WTC11 (cell line): ENCODE data around the gene TGFBRAP1. TPM values are rescaled to one million over a fixed set of nuclear protein-coding genes. Genes with fewer than 3 reads are reported as not detected.

ENCODE experiments used
- ATAC-seq: fragments of 200-7000 bp; cut with Tn5 transposase; 2 replicates; pipeline ENCODE4 v1.10.0; 2021; ENCODE audit warnings: mild to moderate bottlenecking, moderate library complexity
- CTCF ChIA-PET: fragments of 300-600 bp; sonication (Branson Sonifier 250); formaldehyde crosslinking; loops from one replicate; lab custom pipeline; 2021; ENCODE audit warnings: antibody characterized with exemption; lab: Charles Lee
- POLR2A ChIA-PET: fragments of 350-600 bp; sonication (Branson Sonifier 250); formaldehyde crosslinking; loops from one replicate; lab custom pipeline; 2021; ENCODE audit warnings: antibody characterized with exemption; lab: Charles Lee
- DNase-seq: peaks from one replicate; pipeline ENCODE4 v3.0.0; 2021; ENCODE audit warnings: low spot score
- H3K27ac Mint-ChIP-seq: 2 replicates; pipeline ENCODE4 v1.8.0; 2021; ENCODE audit warnings: mixed read lengths
- H3K27me3 Mint-ChIP-seq: 2 replicates; pipeline ENCODE4 v1.8.0; 2021; ENCODE audit warnings: low read depth, mild to moderate bottlenecking, moderate library complexity, mixed read lengths
- H3K36me3 Mint-ChIP-seq: 2 replicates; pipeline ENCODE4 v1.8.0; 2021; ENCODE audit warnings: mixed read lengths
- H3K4me1 Mint-ChIP-seq: 2 replicates; pipeline ENCODE4 v1.8.0; 2022; ENCODE audit warnings: mixed read lengths
- H3K4me3 Mint-ChIP-seq: 2 replicates; pipeline ENCODE4 v1.8.0; 2021; ENCODE audit warnings: mild to moderate bottlenecking, moderate library complexity, mixed read lengths
- H3K9me3 Mint-ChIP-seq: 2 replicates; pipeline ENCODE4 v1.8.0; 2021; ENCODE audit warnings: mixed read lengths
- CREB1 ChIP-seq: sonication (generic); formaldehyde crosslinking; IDR thresholded peaks from 2 replicates; pipeline ENCODE4 v1.8.0; 2023; ENCODE audit warnings: mild to moderate bottlenecking, missing genetic modification reagents
- FOXK1 ChIP-seq: sonication (generic); formaldehyde crosslinking; IDR thresholded peaks from 2 replicates; pipeline ENCODE4 v1.8.0; 2022; ENCODE audit warnings: mild to moderate bottlenecking, moderate library complexity, missing genetic modification reagents
- GABPB1 ChIP-seq: sonication (generic); formaldehyde crosslinking; IDR thresholded peaks from 2 replicates; pipeline ENCODE4 v1.8.1; 2023; ENCODE audit warnings: mild to moderate bottlenecking, missing genetic modification reagents
- GRHL2 ChIP-seq: fragments of 250-450 bp; sonication (Bioruptor Pico); IDR thresholded peaks from 2 replicates; pipeline ENCODE4 v1.8.0; 2022; ENCODE audit warnings: mild to moderate bottlenecking, moderate library complexity; ENCODE audit not compliant: insufficient replicate concordance, severe bottlenecking
- HMGA2 ChIP-seq: fragments of 250-450 bp; sonication (Bioruptor Pico); IDR thresholded peaks from 2 replicates; pipeline ENCODE4 v1.4.0; 2021; ENCODE audit warnings: mild to moderate bottlenecking, moderate library complexity
- JUN ChIP-seq: sonication (generic); formaldehyde crosslinking; IDR thresholded peaks from 2 replicates; pipeline ENCODE4 v1.8.0; 2023; ENCODE audit warnings: mild to moderate bottlenecking, missing genetic modification reagents
- KAT7 ChIP-seq: sonication (generic); formaldehyde crosslinking; IDR thresholded peaks from 2 replicates; pipeline ENCODE4 v1.8.1; 2023; ENCODE audit warnings: missing genetic modification reagents, mild to moderate bottlenecking, borderline replicate concordance
- NFE2L1 ChIP-seq: sonication (generic); formaldehyde crosslinking; IDR thresholded peaks from 2 replicates; pipeline ENCODE4 v1.8.1; 2023; ENCODE audit warnings: missing genetic modification reagents
- NR3C1 ChIP-seq: sonication (generic); formaldehyde crosslinking; conservative IDR thresholded peaks from 2 replicates; pipeline ENCODE4 v1.8.1; 2023; ENCODE audit warnings: low read depth, mild to moderate bottlenecking, missing genetic modification reagents
- PRRX2 ChIP-seq: fragments of 250-450 bp; sonication (Bioruptor Pico); IDR thresholded peaks from 2 replicates; pipeline ENCODE4 v1.8.0; 2021; ENCODE audit warnings: mild to moderate bottlenecking
- SMAD4 ChIP-seq: sonication (generic); formaldehyde crosslinking; IDR thresholded peaks from 2 replicates; pipeline ENCODE4 v1.8.0; 2022; ENCODE audit warnings: mild to moderate bottlenecking, missing genetic modification reagents
- TCF7 ChIP-seq: sonication (generic); formaldehyde crosslinking; IDR thresholded peaks from 2 replicates; pipeline ENCODE4 v1.8.0; 2022; ENCODE audit warnings: mild to moderate bottlenecking, low read depth, missing genetic modification reagents, moderate library complexity
- ZNF121 ChIP-seq: sonication (generic); formaldehyde crosslinking; IDR thresholded peaks from 2 replicates; pipeline ENCODE4 v1.8.0; 2023; ENCODE audit warnings: missing genetic modification reagents
- ZNF138 ChIP-seq: sonication (generic); formaldehyde crosslinking; conservative IDR thresholded peaks from 2 replicates; pipeline ENCODE4 v1.8.1; 2022; ENCODE audit warnings: mild to moderate bottlenecking, moderate library complexity, missing genetic modification reagents
- ZNF317 ChIP-seq: sonication (generic); formaldehyde crosslinking; IDR thresholded peaks from 2 replicates; pipeline ENCODE4 v1.8.1; 2023; ENCODE audit warnings: low read depth, mild to moderate bottlenecking, moderate library complexity, missing genetic modification reagents, borderline replicate concordance
- ZNF416 ChIP-seq: fragments of 250-450 bp; sonication (Bioruptor Pico); IDR thresholded peaks from 2 replicates; pipeline ENCODE4 v1.9.0; 2021; ENCODE audit warnings: mild to moderate bottlenecking, inconsistent platforms
- ZNF671 ChIP-seq: fragments of 250-450 bp; sonication (Bioruptor Pico); IDR thresholded peaks from 2 replicates; pipeline ENCODE4 v1.8.0; 2021; ENCODE audit warnings: mild to moderate bottlenecking
- total RNA-seq: library from RNA; stranded (reverse); gene quantifications from 3 replicates; pipeline ENCODE4 v1.2.3, GENCODE V29; 2021
- TF ChIP-seq, protein P1 (sequence below): sonication (generic); formaldehyde crosslinking; IDR thresholded peaks from 2 replicates; pipeline ENCODE4 v1.8.0; 2023; ENCODE audit warnings: missing genetic modification reagents
- TF ChIP-seq, protein P2 (sequence below): fragments of 250-450 bp; sonication (Bioruptor Pico); IDR thresholded peaks from 2 replicates; pipeline ENCODE4 v1.9.0; 2021; ENCODE audit warnings: moderate library complexity, mild to moderate bottlenecking, inconsistent platforms, borderline replicate concordance
- TF ChIP-seq, protein P3 (sequence below): sonication (generic); formaldehyde crosslinking; IDR thresholded peaks from 2 replicates; pipeline ENCODE4 v1.8.1; 2023; ENCODE audit warnings: mild to moderate bottlenecking, missing genetic modification reagents, moderate library complexity
- TF ChIP-seq, protein P4 (sequence below): sonication (generic); formaldehyde crosslinking; IDR thresholded peaks from 2 replicates; pipeline ENCODE4 v1.8.0; 2023; ENCODE audit warnings: missing genetic modification reagents, mild to moderate bottlenecking, borderline replicate concordance
- TF ChIP-seq, protein P5 (sequence below): sonication (generic); formaldehyde crosslinking; IDR thresholded peaks from 2 replicates; pipeline ENCODE4 v1.8.1; 2022; ENCODE audit warnings: low read depth, missing genetic modification reagents, borderline replicate concordance

The TGFBRAP1 gene
- total RNA-seq, 1 experiment from 2014 or later: 16.3 TPM

DNA sequence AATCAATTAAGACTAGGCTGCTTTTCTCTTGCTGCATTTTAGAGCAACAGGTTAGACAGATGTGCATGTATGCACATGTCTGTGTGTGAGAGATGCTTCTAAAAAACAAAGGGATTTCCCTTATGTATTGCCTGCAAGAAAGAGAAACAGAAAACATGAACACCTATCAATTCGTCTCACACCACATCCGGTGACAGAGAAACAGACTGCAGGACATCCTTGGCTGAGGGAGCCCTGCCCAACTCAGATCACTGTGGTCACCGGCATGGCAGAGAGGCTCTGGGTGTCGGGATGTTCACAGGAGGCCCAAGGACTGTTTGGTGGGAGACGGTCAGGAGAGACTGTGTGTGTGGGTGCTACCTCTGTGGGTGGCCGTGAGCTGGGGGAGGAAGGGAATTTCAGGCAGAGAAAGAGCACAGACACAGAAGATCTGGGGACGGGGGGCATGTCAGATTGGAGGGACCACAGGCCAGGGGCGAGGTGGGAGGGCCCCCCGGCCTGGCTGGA is 44.4 kb upstream of the TGFBRAP1 start:
- H3K4me3 Mint-ChIP-seq: no peak overlapping the region
- CTCF ChIA-PET: no interaction called here
- POLR2A ChIA-PET: no interaction called here
- DNase-seq (no peak), ATAC-seq (no peak)
- H3K4me1 Mint-ChIP-seq: peaks cover 2% of the 10 kb centered on the region; the same call in 1 of the 2 replicates
- H3K36me3 Mint-ChIP-seq: peaks cover 10% of the 10 kb centered on the region
- H3K9me3 Mint-ChIP-seq: no peaks in the 10 kb centered on the region
- TF ChIP-seq, protein P1, sequence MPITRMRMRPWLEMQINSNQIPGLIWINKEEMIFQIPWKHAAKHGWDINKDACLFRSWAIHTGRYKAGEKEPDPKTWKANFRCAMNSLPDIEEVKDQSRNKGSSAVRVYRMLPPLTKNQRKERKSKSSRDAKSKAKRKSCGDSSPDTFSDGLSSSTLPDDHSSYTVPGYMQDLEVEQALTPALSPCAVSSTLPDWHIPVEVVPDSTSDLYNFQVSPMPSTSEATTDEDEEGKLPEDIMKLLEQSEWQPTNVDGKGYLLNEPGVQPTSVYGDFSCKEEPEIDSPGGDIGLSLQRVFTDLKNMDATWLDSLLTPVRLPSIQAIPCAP (CRISPR knock-in tag): no peak
- TF ChIP-seq, protein P2, sequence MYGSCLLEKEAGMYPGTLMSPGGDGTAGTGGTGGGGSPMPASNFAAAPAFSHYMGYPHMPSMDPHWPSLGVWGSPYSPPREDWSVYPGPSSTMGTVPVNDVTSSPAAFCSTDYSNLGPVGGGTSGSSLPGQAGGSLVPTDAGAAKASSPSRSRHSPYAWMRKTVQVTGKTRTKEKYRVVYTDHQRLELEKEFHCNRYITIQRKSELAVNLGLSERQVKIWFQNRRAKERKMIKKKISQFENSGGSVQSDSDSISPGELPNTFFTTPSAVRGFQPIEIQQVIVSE (CRISPR knock-in tag): no peak
- TF ChIP-seq GABPB1 (CRISPR knock-in tag): no peak
- no peak for TF ChIP-seq CREB1 (CRISPR knock-in tag)
- TF ChIP-seq, protein P3, sequence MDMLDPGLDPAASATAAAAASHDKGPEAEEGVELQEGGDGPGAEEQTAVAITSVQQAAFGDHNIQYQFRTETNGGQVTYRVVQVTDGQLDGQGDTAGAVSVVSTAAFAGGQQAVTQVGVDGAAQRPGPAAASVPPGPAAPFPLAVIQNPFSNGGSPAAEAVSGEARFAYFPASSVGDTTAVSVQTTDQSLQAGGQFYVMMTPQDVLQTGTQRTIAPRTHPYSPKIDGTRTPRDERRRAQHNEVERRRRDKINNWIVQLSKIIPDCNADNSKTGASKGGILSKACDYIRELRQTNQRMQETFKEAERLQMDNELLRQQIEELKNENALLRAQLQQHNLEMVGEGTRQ (CRISPR knock-in tag): no peak
- TF ChIP-seq, protein P4, sequence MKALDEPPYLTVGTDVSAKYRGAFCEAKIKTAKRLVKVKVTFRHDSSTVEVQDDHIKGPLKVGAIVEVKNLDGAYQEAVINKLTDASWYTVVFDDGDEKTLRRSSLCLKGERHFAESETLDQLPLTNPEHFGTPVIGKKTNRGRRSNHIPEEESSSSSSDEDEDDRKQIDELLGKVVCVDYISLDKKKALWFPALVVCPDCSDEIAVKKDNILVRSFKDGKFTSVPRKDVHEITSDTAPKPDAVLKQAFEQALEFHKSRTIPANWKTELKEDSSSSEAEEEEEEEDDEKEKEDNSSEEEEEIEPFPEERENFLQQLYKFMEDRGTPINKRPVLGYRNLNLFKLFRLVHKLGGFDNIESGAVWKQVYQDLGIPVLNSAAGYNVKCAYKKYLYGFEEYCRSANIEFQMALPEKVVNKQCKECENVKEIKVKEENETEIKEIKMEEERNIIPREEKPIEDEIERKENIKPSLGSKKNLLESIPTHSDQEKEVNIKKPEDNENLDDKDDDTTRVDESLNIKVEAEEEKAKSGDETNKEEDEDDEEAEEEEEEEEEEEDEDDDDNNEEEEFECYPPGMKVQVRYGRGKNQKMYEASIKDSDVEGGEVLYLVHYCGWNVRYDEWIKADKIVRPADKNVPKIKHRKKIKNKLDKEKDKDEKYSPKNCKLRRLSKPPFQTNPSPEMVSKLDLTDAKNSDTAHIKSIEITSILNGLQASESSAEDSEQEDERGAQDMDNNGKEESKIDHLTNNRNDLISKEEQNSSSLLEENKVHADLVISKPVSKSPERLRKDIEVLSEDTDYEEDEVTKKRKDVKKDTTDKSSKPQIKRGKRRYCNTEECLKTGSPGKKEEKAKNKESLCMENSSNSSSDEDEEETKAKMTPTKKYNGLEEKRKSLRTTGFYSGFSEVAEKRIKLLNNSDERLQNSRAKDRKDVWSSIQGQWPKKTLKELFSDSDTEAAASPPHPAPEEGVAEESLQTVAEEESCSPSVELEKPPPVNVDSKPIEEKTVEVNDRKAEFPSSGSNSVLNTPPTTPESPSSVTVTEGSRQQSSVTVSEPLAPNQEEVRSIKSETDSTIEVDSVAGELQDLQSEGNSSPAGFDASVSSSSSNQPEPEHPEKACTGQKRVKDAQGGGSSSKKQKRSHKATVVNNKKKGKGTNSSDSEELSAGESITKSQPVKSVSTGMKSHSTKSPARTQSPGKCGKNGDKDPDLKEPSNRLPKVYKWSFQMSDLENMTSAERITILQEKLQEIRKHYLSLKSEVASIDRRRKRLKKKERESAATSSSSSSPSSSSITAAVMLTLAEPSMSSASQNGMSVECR (CRISPR knock-in tag): no peak
- TF ChIP-seq NFE2L1 (CRISPR knock-in tag): no peak
- no peak for TF ChIP-seq ZNF416 (CRISPR knock-in tag)
- TF ChIP-seq ZNF121 (CRISPR knock-in tag): no peak
- no peak overlapping the region for H3K27ac Mint-ChIP-seq
- no peaks in the 10 kb centered on the region for H3K27me3 Mint-ChIP-seq

DNA sequence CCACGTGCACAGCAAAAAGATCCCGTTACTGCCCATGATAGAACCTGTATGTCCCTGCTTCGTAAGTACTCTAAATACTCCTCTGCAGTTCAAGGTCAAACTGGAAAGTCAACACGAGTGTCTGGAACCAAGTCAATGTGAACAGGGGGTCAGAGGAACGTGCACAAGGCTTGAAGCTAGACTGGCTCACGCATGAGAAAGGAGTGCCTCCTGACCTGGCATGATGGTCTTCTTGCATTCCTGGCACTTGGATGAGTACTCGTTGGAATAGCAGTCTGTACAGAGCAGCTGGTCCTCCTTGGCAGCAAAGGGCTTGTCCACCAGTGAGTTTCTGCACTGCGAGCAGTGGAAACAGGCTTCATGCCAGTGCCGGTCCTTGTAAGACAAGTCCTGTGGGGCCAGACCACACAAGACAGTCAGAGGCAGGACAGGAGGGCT is 43.8 kb upstream of the TGFBRAP1 start:
- TF ChIP-seq FOXK1 (CRISPR knock-in tag) (no peak), HMGA2 (CRISPR knock-in tag) (no peak), ZNF138 (CRISPR knock-in tag) (no peak), TCF7 (CRISPR knock-in tag) (no peak), ZNF671 (CRISPR knock-in tag) (no peak), KAT7 (CRISPR knock-in tag) (no peak), JUN (CRISPR knock-in tag) (no peak), PRRX2 (CRISPR knock-in tag) (no peak), ZNF317 (CRISPR knock-in tag) (no peak), NR3C1 (CRISPR knock-in tag) (no peak), SMAD4 (CRISPR knock-in tag) (no peak), GRHL2 (CRISPR knock-in tag) (no peak)
- TF ChIP-seq, protein P5, sequence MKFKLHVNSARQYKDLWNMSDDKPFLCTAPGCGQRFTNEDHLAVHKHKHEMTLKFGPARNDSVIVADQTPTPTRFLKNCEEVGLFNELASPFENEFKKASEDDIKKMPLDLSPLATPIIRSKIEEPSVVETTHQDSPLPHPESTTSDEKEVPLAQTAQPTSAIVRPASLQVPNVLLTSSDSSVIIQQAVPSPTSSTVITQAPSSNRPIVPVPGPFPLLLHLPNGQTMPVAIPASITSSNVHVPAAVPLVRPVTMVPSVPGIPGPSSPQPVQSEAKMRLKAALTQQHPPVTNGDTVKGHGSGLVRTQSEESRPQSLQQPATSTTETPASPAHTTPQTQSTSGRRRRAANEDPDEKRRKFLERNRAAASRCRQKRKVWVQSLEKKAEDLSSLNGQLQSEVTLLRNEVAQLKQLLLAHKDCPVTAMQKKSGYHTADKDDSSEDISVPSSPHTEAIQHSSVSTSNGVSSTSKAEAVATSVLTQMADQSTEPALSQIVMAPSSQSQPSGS: no peak
- TF ChIP-seq, all 79 proteins: peak for 0
- H3K27me3 Mint-ChIP-seq: no peaks in the 10 kb centered on the region
- no peak overlapping the region for H3K4me3 Mint-ChIP-seq
- DNase-seq: no peak
- H3K4me1 Mint-ChIP-seq: peaks cover 2% of the 10 kb centered on the region; the same call in 1 of the 2 replicates
- ChIA-PET POLR2A (no interaction called here), CTCF (no interaction called here)
- no peaks in the 10 kb centered on the region for H3K9me3 Mint-ChIP-seq
- H3K27ac Mint-ChIP-seq: no peak overlapping the region
- H3K36me3 Mint-ChIP-seq: peaks cover 10% of the 10 kb centered on the region
- ATAC-seq: no peak
